IPS-18a (cell line): Measurements from ENCODE around the gene RANBP3.
"Not testable (repeated sequence)": the region's sequence is repeated elsewhere in the genome, so short reads cannot be mapped to it uniquely, and the experiment has no call there.

Source experiments
- H3K27ac ChIP-seq: one replicate; pipeline ENCODE4 v1.5.1; 2013; ENCODE audit warnings: low read length
- H3K27me3 ChIP-seq: one replicate; pipeline ENCODE4 v1.6.1; 2013; ENCODE audit warnings: mild to moderate bottlenecking, low read length; ENCODE audit not compliant: control insufficient read depth, insufficient read depth
- H3K36me3 ChIP-seq: one replicate; pipeline ENCODE4 v1.6.1; 2013; ENCODE audit warnings: low read depth, low read length; ENCODE audit not compliant: control insufficient read depth
- H3K4me1 ChIP-seq: one replicate; pipeline ENCODE4 v1.6.1; 2013; ENCODE audit warnings: low read depth, low read length; ENCODE audit not compliant: control insufficient read depth
- H3K4me3 ChIP-seq: one replicate; pipeline ENCODE4 v1.5.1; 2013; ENCODE audit warnings: low read length
- H3K9ac ChIP-seq: one replicate; pipeline ENCODE4 v1.6.1; 2013; ENCODE audit warnings: mild to moderate bottlenecking, low read length, moderate library complexity
- H3K9me3 ChIP-seq: one replicate; pipeline ENCODE4 v1.6.1; 2013; ENCODE audit warnings: low read depth, low read length; ENCODE audit not compliant: control insufficient read depth

The RANBP3 gene

DNA sequence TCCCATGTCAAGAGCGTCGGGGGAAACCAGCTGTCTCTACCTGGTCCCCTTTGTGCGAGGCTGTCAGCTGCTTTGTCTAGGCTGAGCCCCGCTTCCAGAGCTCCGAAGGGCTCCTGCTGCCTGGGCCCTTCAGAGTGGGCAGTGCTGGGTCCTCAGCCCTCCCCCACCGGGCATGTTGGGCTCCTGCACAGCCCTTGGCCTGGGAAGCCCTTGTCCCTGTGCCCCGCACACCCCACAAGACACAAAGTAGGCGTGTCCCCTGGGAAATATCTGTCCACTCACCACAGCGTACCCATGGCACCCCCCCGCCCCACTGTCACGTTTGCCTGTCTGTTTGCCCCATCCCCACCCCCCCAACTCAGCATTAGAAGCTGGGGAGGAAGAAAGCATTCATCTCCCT is 39.6 kb upstream of the RANBP3 start:
- H3K27me3 ChIP-seq: peaks cover 1% of the 10 kb centered on the region
- no peaks in the 10 kb centered on the region for H3K36me3 ChIP-seq
- H3K27ac ChIP-seq: no peak overlapping the region
- H3K4me1 ChIP-seq: no peaks in the 10 kb centered on the region
- H3K9me3 ChIP-seq: no peaks in the 10 kb centered on the region
- H3K9ac ChIP-seq: no peak overlapping the region
- H3K4me3 ChIP-seq: no peak overlapping the region

- H3K36me3 ChIP-seq: no peaks in the 10 kb centered on the region
- H3K4me3 ChIP-seq: no peak overlapping the region
- H3K27ac ChIP-seq: no peak overlapping the region
- no peaks in the 10 kb centered on the region for H3K9me3 ChIP-seq
- no peaks in the 10 kb centered on the region for H3K27me3 ChIP-seq
- H3K9ac ChIP-seq: no peak overlapping the region
- H3K4me1 ChIP-seq: no peaks in the 10 kb centered on the region
Measured at GRCh38 chr19:6015841-6016545, 38.1 kb upstream of the RANBP3 start.

DNA sequence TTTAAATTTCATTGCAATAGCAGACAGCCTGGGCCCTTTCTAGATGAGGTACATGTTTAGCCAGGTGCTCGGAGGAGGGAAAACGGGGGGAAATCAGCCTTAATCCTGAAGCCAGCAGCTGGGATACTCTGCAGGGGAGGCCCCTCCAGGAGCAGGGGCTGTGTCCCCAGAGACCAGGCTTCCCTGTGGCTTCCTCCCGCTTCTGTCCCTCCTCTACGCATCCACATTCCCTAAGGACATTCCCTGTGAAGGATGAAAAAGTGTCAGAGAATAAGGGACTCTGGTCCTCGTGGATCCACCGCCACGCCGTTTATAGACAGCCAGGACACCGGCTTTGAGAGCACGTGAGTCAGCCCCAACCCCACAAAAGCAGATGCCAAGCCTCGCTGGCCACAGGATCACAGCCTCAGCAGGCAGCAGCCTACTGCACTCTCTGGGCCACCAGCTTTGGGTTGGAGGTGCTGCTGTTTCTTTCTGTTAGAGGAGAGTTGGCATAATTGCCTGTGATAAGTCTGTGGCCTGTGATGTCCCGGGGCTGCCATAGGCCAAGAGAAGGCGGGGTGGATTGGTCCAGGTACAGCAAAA is 36.7 kb upstream of the RANBP3 start:
- Histone ChIP-seq H3K4me3 (no peak overlapping the region), H3K27me3 (no peaks in the 10 kb centered on the region), H3K4me1 (no peaks in the 10 kb centered on the region), H3K36me3 (no peaks in the 10 kb centered on the region), H3K9me3 (no peaks in the 10 kb centered on the region), H3K9ac (no peak overlapping the region), H3K27ac (no peak overlapping the region)

GRCh38 chr19:6012426-6013170 is 34.7 kb upstream of the RANBP3 start:
- Histone ChIP-seq H3K4me3 (no peak overlapping the region), H3K27me3 (no peaks in the 10 kb centered on the region), H3K9ac (no peak overlapping the region)

DNA sequence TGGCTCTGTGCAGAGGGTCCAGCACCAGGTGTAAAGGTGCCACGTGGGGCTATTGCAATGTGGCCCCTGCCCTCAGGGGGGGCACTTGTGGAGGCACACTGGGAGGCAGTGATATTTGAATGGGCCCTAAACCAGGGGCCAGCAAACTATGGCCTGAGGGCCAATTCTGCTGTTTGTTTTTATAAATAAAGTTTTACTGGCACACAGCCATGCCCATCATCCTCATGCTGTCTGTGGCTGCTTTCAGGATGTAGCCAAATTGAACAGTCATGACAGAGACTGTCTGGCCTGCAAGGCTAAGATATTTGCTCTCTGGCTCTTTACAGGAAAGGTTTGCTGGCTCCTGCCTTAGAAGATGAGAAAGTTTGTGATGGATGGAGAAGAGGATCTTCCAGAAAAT is 33.9 kb upstream of the RANBP3 start:
- H3K27ac ChIP-seq: no peak overlapping the region
- no peaks in the 10 kb centered on the region for H3K4me1 ChIP-seq
- no peaks in the 10 kb centered on the region for H3K36me3 ChIP-seq
- no peaks in the 10 kb centered on the region for H3K27me3 ChIP-seq
- H3K9ac ChIP-seq: no peak overlapping the region
- no peak overlapping the region for H3K4me3 ChIP-seq
- H3K9me3 ChIP-seq: no peaks in the 10 kb centered on the region

More at GRCh38 chr19:6012426-6013170, 34.7 kb upstream of the RANBP3 start:
- H3K9me3 ChIP-seq: no peaks in the 10 kb centered on the region
- no peak overlapping the region for H3K27ac ChIP-seq
- H3K4me1 ChIP-seq: no peaks in the 10 kb centered on the region
- H3K36me3 ChIP-seq: no peaks in the 10 kb centered on the region

GRCh38 chr19:6011206-6011605 is 33.3 kb upstream of the RANBP3 start:
- no peaks in the 10 kb centered on the region for H3K27me3 ChIP-seq
- no peak overlapping the region for H3K27ac ChIP-seq
- H3K4me3 ChIP-seq: no peak overlapping the region
- H3K9ac ChIP-seq: no peak overlapping the region
- no peaks in the 10 kb centered on the region for H3K9me3 ChIP-seq
- no peaks in the 10 kb centered on the region for H3K4me1 ChIP-seq
- H3K36me3 ChIP-seq: no peaks in the 10 kb centered on the region

- H3K36me3 ChIP-seq: no peaks in the 10 kb centered on the region
- no peaks in the 10 kb centered on the region for H3K9me3 ChIP-seq
- H3K9ac ChIP-seq: no peak overlapping the region
- no peak overlapping the region for H3K4me3 ChIP-seq
- no peak overlapping the region for H3K27ac ChIP-seq
- no peaks in the 10 kb centered on the region for H3K4me1 ChIP-seq
- H3K27me3 ChIP-seq: no peaks in the 10 kb centered on the region
Measured at GRCh38 chr19:6010107-6010506, 32.2 kb upstream of the RANBP3 start.

- H3K36me3 ChIP-seq: no peaks in the 10 kb centered on the region
- H3K9ac ChIP-seq: no peak overlapping the region
- H3K27ac ChIP-seq: no peak overlapping the region
- H3K4me1 ChIP-seq: no peaks in the 10 kb centered on the region
- H3K9me3 ChIP-seq: no peaks in the 10 kb centered on the region
- no peak overlapping the region for H3K4me3 ChIP-seq
- H3K27me3 ChIP-seq: no peaks in the 10 kb centered on the region
Measured at GRCh38 chr19:6007866-6008265, 29.9 kb upstream of the RANBP3 start.

DNA sequence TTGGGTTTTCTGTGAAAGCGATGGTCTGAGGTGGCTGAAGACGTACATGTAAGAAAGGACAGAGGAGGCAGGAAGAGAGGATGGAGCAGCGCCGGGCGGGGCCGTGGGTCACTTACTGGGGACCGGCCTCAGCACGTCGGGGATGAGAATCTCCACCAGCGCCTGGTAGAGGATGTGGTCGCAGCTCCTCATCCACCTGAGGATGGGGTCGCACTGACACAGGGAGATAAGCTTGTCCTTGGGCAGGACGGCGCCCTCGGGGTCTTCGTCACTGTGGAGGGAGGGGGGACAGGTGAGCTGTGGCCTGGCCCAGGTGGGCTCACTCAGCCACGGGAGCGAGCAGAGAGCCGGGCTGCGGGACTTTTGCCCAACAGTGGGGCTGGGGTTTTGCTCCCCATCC is 29.0 kb upstream of the RANBP3 start:
- H3K36me3 ChIP-seq: no peaks in the 10 kb centered on the region
- H3K4me1 ChIP-seq: no peaks in the 10 kb centered on the region
- H3K27ac ChIP-seq: no peak overlapping the region
- H3K9ac ChIP-seq: no peak overlapping the region
- H3K9me3 ChIP-seq: no peaks in the 10 kb centered on the region
- no peak overlapping the region for H3K4me3 ChIP-seq
- no peaks in the 10 kb centered on the region for H3K27me3 ChIP-seq

DNA sequence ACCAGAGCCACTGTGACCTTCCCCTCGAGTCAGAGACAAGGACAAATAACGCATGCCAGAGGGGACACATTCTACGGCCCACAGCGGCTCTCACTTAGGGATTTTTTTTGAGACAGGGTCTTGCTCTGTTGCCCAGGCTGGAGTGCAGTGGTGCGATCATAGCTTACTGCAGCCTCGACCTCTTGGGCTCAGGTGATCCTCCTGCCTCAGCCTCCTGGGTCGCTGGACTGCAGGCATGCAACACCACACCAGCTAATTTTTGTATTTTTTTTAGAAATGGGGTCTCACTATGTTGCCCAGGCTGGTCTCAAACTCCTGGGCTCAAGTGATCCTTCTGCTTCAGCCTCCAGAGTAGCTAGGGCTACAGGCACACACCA is 28.1 kb upstream of the RANBP3 start:
- H3K27ac ChIP-seq, H3K4me1 ChIP-seq, H3K36me3 ChIP-seq, H3K9ac ChIP-seq, H3K27me3 ChIP-seq, H3K4me3 ChIP-seq, H3K9me3 ChIP-seq: not testable (repeated sequence)

GRCh38 chr19:6005321-6006069 is 27.6 kb upstream of the RANBP3 start:
- no peak overlapping the region for H3K4me3 ChIP-seq
- H3K4me1 ChIP-seq: no peaks in the 10 kb centered on the region
- no peak overlapping the region for H3K27ac ChIP-seq
- H3K9ac ChIP-seq: no peak overlapping the region
- H3K9me3 ChIP-seq: no peaks in the 10 kb centered on the region
- H3K36me3 ChIP-seq: no peaks in the 10 kb centered on the region
- no peaks in the 10 kb centered on the region for H3K27me3 ChIP-seq
